MM.1S (cell line): Measurements from ENCODE around the gene CACHD1.

Experiments used
- CTCF ChIP-seq: fragments of 300-600 bp; sonication (generic); IDR thresholded peaks from 2 replicates; pipeline ENCODE4 v1.5.1; 2016; ENCODE audit warnings: antibody characterized with exemption, low read length, mixed read lengths
- EZH2 ChIP-seq: fragments of 300-600 bp; sonication (generic); optimal IDR thresholded peaks from 2 replicates; pipeline ENCODE3; 2017; ENCODE audit warnings: low read depth, mild to moderate bottlenecking, antibody characterized with exemption, low read length, mixed read lengths

GRCh38 chr1:64495878-64496277 lies 25.9 kb downstream of the CACHD1 start:
- TF ChIP-seq CTCF (no peak), EZH2 (no peak)
